ENCODE measurements around the gene MATCAP1. TPM values are rescaled to one million over a fixed set of nuclear protein-coding genes. Genes with fewer than 3 reads are reported as not detected.

MATCAP1 gene
- polyA plus RNA-seq, 1 of the 3 experiments (the other 2 are of a cell fraction): 68.5 TPM

- no peaks in the 10 kb centered on the region for H3K79me2 ChIP-seq (ENCODE audit: insufficient read depth)
- H3K27me3 ChIP-seq (ENCODE audit: insufficient read depth): no peaks in the 10 kb centered on the region
- peaks cover 4% of the 10 kb centered on the region for H3F3A ChIP-seq (replicated peaks; ENCODE audit: insufficient read depth)
- no peaks in the 10 kb centered on the region for H3K9me3 ChIP-seq
- DNase-seq: no peak
- H3K4me1 ChIP-seq (ENCODE audit: control insufficient read depth in 1 of 2, insufficient read depth in 2 of 2, low read depth in 1 of 2, low read length in 1 of 2): peaks cover 8 to 11% of the 10 kb centered on the region in 2 experiments; a peak in 2 of 4 replicates
- no peaks in the 10 kb centered on the region for H4K20me1 ChIP-seq (ENCODE audit: insufficient read depth)
- peaks cover 0 to 9% of the 10 kb centered on the region in 2 experiments for H3K36me3 ChIP-seq (replicated peaks in 1 of 2; ENCODE audit: control insufficient read depth in 1 of 2, insufficient read depth in 2 of 2, low read length in 1 of 2)
- H3K4me2 ChIP-seq: no peak overlapping the region
- CTCF ChIA-PET: interaction anchor here (0.6 to 1.4 kb wide), 6 partner anchors 10 to 190 kb away, joined by 3 to 5 read pairs (median 4); partner anchors contain the start of gene TMEM208
- no peak overlapping the region for H2AFZ ChIP-seq (ENCODE audit: low read depth)
- POLR2A ChIA-PET: interaction anchor here (1.0 to 4.0 kb wide), 5 partner anchors 9 to 19 kb away, joined by 4 to 21 read pairs (median 8); partner anchors contain the start of gene TMEM208
- H3K4me3 ChIP-seq (ENCODE audit: low read depth in 2 of 2, low read length in 1 of 2): no peak overlapping the region
- 100% methylated on average over 5 of the region's 11 CpGs for WGBS (ENCODE audit: low lambda C conversion rate)
- H3K9me2 ChIP-seq: no peaks in the 10 kb centered on the region
- TF ChIP-seq MAX (IDR thresholded peaks at IDR 0.05; ENCODE audit: low read depth): no peak
- no peak for TF ChIP-seq RCOR1 (IDR thresholded peaks at IDR 0.05; ENCODE audit: low read length)
- TF ChIP-seq EZH2phosphoT487 (IDR thresholded peaks at IDR 0.05; ENCODE audit: borderline replicate concordance, low read depth): no peak
- TF ChIP-seq NFIC (IDR thresholded peaks at IDR 0.05; ENCODE audit: borderline replicate concordance): no peak
- TF ChIP-seq YY1 (IDR thresholded peaks at IDR 0.05; ENCODE audit: low read depth): no peak
- TF ChIP-seq ELF1 (IDR thresholded peaks at IDR 0.05): no peak
- TF ChIP-seq GATA2 (CRISPR knock-in tag; IDR thresholded peaks at IDR 0.05): no peak
- TF ChIP-seq, protein P1, sequence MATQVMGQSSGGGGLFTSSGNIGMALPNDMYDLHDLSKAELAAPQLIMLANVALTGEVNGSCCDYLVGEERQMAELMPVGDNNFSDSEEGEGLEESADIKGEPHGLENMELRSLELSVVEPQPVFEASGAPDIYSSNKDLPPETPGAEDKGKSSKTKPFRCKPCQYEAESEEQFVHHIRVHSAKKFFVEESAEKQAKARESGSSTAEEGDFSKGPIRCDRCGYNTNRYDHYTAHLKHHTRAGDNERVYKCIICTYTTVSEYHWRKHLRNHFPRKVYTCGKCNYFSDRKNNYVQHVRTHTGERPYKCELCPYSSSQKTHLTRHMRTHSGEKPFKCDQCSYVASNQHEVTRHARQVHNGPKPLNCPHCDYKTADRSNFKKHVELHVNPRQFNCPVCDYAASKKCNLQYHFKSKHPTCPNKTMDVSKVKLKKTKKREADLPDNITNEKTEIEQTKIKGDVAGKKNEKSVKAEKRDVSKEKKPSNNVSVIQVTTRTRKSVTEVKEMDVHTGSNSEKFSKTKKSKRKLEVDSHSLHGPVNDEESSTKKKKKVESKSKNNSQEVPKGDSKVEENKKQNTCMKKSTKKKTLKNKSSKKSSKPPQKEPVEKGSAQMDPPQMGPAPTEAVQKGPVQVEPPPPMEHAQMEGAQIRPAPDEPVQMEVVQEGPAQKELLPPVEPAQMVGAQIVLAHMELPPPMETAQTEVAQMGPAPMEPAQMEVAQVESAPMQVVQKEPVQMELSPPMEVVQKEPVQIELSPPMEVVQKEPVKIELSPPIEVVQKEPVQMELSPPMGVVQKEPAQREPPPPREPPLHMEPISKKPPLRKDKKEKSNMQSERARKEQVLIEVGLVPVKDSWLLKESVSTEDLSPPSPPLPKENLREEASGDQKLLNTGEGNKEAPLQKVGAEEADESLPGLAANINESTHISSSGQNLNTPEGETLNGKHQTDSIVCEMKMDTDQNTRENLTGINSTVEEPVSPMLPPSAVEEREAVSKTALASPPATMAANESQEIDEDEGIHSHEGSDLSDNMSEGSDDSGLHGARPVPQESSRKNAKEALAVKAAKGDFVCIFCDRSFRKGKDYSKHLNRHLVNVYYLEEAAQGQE (IDR thresholded peaks at IDR 0.05; ENCODE audit: low read depth, low read length): no peak
- no peak for TF ChIP-seq GABPA (IDR thresholded peaks at IDR 0.05; ENCODE audit: low read depth)
- TF ChIP-seq MXI1 (IDR thresholded peaks at IDR 0.05; ENCODE audit: low read depth, low read length): no peak
- TF ChIP-seq TEAD4 (IDR thresholded peaks at IDR 0.05; ENCODE audit: borderline replicate concordance, insufficient read depth): no peak
- TF ChIP-seq TCF12 (IDR thresholded peaks at IDR 0.05): no peak
- TF ChIP-seq FOXM1 (IDR thresholded peaks at IDR 0.05; ENCODE audit: low read depth): no peak
- TF ChIP-seq FOSL2 (IDR thresholded peaks at IDR 0.05; ENCODE audit: borderline replicate concordance, low read depth): no peak
- TF ChIP-seq, protein P2, sequence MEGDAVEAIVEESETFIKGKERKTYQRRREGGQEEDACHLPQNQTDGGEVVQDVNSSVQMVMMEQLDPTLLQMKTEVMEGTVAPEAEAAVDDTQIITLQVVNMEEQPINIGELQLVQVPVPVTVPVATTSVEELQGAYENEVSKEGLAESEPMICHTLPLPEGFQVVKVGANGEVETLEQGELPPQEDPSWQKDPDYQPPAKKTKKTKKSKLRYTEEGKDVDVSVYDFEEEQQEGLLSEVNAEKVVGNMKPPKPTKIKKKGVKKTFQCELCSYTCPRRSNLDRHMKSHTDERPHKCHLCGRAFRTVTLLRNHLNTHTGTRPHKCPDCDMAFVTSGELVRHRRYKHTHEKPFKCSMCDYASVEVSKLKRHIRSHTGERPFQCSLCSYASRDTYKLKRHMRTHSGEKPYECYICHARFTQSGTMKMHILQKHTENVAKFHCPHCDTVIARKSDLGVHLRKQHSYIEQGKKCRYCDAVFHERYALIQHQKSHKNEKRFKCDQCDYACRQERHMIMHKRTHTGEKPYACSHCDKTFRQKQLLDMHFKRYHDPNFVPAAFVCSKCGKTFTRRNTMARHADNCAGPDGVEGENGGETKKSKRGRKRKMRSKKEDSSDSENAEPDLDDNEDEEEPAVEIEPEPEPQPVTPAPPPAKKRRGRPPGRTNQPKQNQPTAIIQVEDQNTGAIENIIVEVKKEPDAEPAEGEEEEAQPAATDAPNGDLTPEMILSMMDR (IDR thresholded peaks at IDR 0.05): no peak
- TF ChIP-seq RXRA (IDR thresholded peaks at IDR 0.05; ENCODE audit: borderline replicate concordance, low read depth): no peak
- H3K9ac ChIP-seq: no peak overlapping the region
- H3K27ac ChIP-seq (ENCODE audit: low read depth in 2 of 2, low read length in 1 of 2): peak overlapping the region in 1 of 2 experiments; percentile 30; a peak in 1 of 4 replicates
Observed at GRCh38 chr16:67208154-67208896, 24.6 kb upstream of the MATCAP1 start.

Data from SK-N-SH (cell line).